Kidney epithelial cell (primary cell): ENCODE results near the gene ST3GAL3. TPM values are rescaled to one million over a fixed set of nuclear protein-coding genes. Genes with fewer than 3 reads are reported as not detected.

Source experiments
- DNase-seq: peaks from one replicate; pipeline ENCODE4 v3.0.0-alpha.2; 2010; ENCODE audit warnings: low read depth
- H3K27me3 ChIP-seq: 2 replicates; pipeline ENCODE4 v1.6.0; 2011; ENCODE audit warnings: low read length; ENCODE audit not compliant: control insufficient read depth, insufficient read depth
- H3K36me3 ChIP-seq: 2 replicates; pipeline ENCODE4 v1.5.1; 2011; ENCODE audit warnings: low read length; ENCODE audit not compliant: control insufficient read depth, insufficient read depth
- H3K4me3 ChIP-seq: 2 replicates; pipeline ENCODE4 v1.5.1; 2011; ENCODE audit warnings: low read depth, mild to moderate bottlenecking, control low read depth, low read length
- CTCF ChIP-seq: IDR thresholded peaks from 2 replicates; pipeline ENCODE4 v1.5.1; 2011; ENCODE audit warnings: mild to moderate bottlenecking, moderate library complexity, low read length, control low read depth, inconsistent platforms; ENCODE audit not compliant: insufficient read depth, poor library complexity, severe bottlenecking
- total RNA-seq: library from RNA; depleted of rRNA; stranded (reverse); fragments of >200 nt; gene quantifications from 2 replicates; pipeline ENCODE4 v1.2.3, GENCODE V29; 2015

Gene ST3GAL3
- total RNA-seq, 1 donor from 2014 or later = 15.0 TPM

- no peak for DNase-seq
- no peak for TF ChIP-seq CTCF
- no peaks in the 10 kb centered on the region for H3K27me3 ChIP-seq
- no peak overlapping the region for H3K4me3 ChIP-seq
- H3K36me3 ChIP-seq = no peaks in the 10 kb centered on the region
These were observed 171.1 kb downstream of the ST3GAL3 start for GRCh38 chr1:43878440-43878839.

GRCh38 chr1:43878854-43879253 lies 171.5 kb downstream of the ST3GAL3 start:
- H3K36me3 ChIP-seq = no peaks in the 10 kb centered on the region
- no peaks in the 10 kb centered on the region for H3K27me3 ChIP-seq
- TF ChIP-seq CTCF = no peak
- H3K4me3 ChIP-seq = no peak overlapping the region
- DNase-seq = no peak

- no peaks in the 10 kb centered on the region for H3K27me3 ChIP-seq
- H3K36me3 ChIP-seq = no peaks in the 10 kb centered on the region
- TF ChIP-seq CTCF = no peak
- H3K4me3 ChIP-seq = no peak overlapping the region
- DNase-seq = no peak
These were observed 172.1 kb downstream of the ST3GAL3 start for GRCh38 chr1:43879414-43879813.

DNA sequence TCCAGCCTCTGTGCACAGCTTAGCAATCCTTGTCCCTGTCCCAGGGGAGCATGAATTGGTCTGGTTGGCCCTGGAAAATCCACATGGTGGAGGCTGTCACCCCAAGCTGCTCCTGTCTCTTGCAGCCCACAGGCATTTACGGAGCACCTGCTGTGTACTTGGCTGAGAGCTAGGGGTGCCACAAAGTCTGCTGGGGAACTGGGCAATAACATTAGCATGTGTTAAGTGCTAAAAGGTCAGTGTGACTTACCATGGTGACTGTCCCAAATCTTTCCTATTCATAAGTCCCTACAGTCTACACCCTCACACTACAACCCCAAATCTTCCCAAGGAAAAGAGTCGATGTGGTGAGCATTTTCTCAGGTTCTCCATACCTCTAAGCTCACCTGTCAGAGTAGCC lies 172.7 kb downstream of the ST3GAL3 start:
- no peaks in the 10 kb centered on the region for H3K27me3 ChIP-seq
- TF ChIP-seq CTCF = no peak
- no peak overlapping the region for H3K4me3 ChIP-seq
- DNase-seq = no peak
- no peaks in the 10 kb centered on the region for H3K36me3 ChIP-seq

DNA sequence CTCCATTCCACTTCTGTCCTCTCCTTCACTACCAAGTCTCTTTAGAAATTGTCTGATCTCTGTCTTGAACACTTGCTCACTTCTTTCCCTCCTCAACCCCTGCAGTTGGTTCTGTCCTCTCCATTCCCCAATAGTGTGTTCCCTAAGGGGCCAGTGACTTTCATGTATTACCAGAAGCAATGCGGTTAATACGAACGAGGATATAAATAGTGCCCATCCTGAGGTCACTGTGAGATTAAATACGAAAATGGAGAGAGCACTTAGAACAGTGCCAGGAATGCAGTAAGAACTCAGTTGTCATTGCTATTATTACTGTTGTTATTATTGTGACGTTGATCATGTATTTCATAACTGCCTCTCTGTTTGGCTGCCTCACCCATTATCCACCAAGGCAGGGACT lies 173.3 kb downstream of the ST3GAL3 start:
- DNase-seq = no peak
- TF ChIP-seq CTCF = no peak
- no peaks in the 10 kb centered on the region for H3K36me3 ChIP-seq
- no peak overlapping the region for H3K4me3 ChIP-seq
- no peaks in the 10 kb centered on the region for H3K27me3 ChIP-seq

GRCh38 chr1:43881415-43881814 lies 174.1 kb downstream of the ST3GAL3 start:
- no peaks in the 10 kb centered on the region for H3K27me3 ChIP-seq
- no peak overlapping the region for H3K4me3 ChIP-seq
- H3K36me3 ChIP-seq = no peaks in the 10 kb centered on the region
- no peak for TF ChIP-seq CTCF
- DNase-seq = no peak
